Raji (cell line): ENCODE data around the gene ISY1.

Source experiments
- POLR2A ChIP-seq: IDR thresholded peaks from 2 replicates; pipeline ENCODE4 v1.6.1; 2011; ENCODE audit warnings: low read depth, low read length, control low read depth; ENCODE audit not compliant: insufficient read depth

ISY1 gene

GRCh38 chr3:129160891-129161859, at the start of gene ISY1:
Gene ISY1 (minus strand): TSS chr3:129161063. CDS start chr3:129160975, 88 bp downstream.
- peak; percentile 92 for TF ChIP-seq POLR2A

GRCh38 chr3:129207479-129207878, 46.6 kb upstream of the ISY1 start:
- no peak for TF ChIP-seq POLR2A

GRCh38 chr3:129205109-129205832, 44.4 kb upstream of the ISY1 start:
- no peak for TF ChIP-seq POLR2A

- no peak for TF ChIP-seq POLR2A
These were observed 43.6 kb upstream of the ISY1 start for GRCh38 chr3:129204473-129204872.

- TF ChIP-seq POLR2A = no peak
These were observed 38.5 kb upstream of the ISY1 start for GRCh38 chr3:129199366-129199765.

GRCh38 chr3:129197321-129197720, 36.5 kb upstream of the ISY1 start:
- TF ChIP-seq POLR2A = no peak

DNA sequence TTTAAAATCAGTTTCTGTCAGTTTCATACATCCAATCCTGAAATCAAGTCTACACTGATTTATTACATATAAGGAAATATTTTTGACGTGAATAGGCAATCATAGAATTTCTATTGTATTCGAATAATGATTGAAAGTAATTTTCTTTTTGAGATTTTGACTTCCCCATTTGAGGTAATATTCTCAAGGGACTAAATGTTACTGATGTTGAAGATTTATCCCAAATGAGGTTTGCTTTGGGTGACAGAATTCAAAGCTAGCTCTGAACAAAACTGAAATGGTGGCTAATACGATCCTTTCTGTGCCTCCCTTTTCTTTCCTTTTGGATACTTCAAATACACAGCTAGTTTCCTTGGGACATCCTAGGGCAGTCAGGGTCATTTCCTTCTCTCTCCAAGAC, 35.7 kb upstream of the ISY1 start:
- no peak for TF ChIP-seq POLR2A

DNA sequence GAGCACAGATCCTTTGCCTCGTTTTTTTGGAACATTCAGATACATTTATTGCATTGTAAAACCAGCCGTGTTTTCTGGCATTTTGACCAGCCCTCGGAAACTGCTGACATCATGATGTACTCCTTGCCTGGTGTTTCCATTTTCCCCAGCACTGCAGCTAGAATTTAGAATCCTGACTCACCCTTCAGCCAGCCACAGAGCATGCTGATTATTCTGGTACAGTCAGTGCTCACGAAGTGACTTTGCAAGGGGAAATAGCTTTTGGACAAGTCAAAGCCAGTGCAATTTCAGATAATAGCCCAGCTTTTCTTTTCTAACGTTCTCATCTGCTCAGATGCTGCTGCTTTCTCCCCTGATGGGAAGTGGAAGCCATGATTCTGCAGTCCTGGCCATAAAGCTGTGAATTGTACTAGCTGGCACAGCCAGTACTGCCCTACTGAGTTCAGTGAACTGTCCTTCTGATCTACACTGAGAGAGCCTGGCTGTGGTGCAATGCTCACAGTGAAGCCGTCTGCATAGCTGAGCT, 34.9 kb upstream of the ISY1 start:
- no peak for TF ChIP-seq POLR2A

- no peak for TF ChIP-seq POLR2A
These were observed 27.0 kb upstream of the ISY1 start for GRCh38 chr3:129187857-129188256.

DNA sequence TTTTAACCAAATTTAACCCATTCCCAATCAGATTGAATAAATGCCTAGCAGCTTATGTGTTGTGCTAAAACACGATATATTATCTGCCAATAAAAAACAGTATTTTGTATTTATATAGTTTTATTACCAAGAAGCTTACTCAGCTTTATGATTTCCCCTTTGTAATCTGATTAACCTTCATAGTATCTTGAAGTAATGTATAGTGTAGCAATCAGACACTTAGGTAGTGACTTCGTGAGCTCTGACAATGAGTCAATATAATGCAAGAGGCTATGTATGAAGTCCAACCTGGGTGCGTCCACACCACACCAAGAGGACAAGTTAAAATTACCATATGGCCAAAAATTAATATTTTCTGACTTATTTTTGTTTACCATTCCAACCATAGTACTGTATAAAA, 24.9 kb upstream of the ISY1 start:
- TF ChIP-seq POLR2A = no peak

GRCh38 chr3:129184396-129184657, 23.5 kb upstream of the ISY1 start:
- TF ChIP-seq POLR2A = no peak

GRCh38 chr3:129183569-129184395, 22.9 kb upstream of the ISY1 start, which contains the start of gene CNBP:
Gene CNBP (minus strand): TSS chr3:129183896. CDS start chr3:129171757, 12,139 bp downstream.
- TF ChIP-seq POLR2A = peak; percentile 93

- TF ChIP-seq POLR2A = no peak
These were observed 21.7 kb upstream of the ISY1 start for GRCh38 chr3:129182390-129183185.

DNA sequence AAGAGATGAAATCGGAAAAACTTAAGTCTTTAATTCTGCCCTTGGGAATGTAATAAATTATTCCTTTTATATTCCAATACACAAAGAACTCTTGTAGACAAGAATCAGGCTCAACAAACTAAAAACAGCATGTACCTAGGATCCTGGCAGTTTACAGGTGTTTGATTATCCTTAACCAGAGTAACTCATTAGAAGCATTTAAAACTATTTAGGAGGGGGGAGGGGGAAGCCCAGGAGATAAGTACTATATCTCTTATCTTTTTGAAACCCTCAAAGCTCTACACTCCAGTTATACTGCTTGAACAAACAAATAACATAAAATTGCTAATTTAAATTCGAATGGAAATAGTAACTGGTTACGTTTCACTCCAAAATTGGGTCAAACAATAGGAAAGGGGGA, 21.0 kb upstream of the ISY1 start:
- TF ChIP-seq POLR2A = no peak

DNA sequence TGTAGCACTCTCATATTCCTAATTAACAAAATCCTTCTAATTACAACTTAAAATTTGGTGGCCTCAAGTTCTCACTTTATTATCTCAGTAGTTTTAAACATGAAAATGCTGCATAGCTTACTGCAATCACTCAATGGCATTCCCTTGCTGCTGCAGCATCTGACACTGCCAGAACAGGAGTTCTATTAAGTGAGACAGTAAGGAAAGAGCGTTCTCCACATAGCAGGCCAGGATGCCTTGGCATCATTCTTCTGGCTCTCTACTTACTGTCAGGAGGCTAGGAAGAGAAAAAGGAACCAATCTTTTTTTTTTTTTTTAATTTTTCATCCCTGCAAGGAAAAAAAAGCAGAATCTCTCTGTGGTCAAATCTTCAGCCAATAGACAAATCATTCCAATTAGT, 19.6 kb upstream of the ISY1 start:
- no peak for TF ChIP-seq POLR2A

DNA sequence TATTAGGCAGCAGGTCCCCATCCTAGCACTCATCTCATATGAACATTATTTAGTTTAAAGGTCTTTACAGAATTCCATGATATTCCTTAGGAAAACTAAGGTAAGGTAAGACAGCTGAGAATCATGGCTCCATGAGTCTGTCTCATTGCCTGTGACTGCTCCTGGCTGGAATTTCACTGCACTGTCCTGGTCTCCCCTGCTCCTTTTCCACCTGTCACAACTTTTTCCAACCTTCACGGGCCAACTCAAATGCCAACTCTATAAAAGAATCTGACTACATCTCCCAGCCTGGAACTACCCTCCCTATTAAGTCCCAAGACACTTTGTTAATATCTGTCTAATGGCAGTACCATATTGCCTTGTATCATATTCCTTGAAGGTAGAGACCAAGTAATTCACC, 15.2 kb upstream of the ISY1 start:
- no peak for TF ChIP-seq POLR2A
